ENCODE data around the gene SDHAF1. TPM values are rescaled to one million over a fixed set of nuclear protein-coding genes. Genes with fewer than 3 reads are reported as not detected.
"Not testable (repeated sequence)": the region's sequence is repeated elsewhere in the genome, so short reads cannot be mapped to it uniquely, and the experiment has no call there.

SDHAF1 gene
- total and polyA plus RNA-seq, 2 of the 8 experiments (the other 6 are each of a cell fraction or from before 2014, with no cell fraction given) = 16.0 to 21.3 TPM

DNA sequence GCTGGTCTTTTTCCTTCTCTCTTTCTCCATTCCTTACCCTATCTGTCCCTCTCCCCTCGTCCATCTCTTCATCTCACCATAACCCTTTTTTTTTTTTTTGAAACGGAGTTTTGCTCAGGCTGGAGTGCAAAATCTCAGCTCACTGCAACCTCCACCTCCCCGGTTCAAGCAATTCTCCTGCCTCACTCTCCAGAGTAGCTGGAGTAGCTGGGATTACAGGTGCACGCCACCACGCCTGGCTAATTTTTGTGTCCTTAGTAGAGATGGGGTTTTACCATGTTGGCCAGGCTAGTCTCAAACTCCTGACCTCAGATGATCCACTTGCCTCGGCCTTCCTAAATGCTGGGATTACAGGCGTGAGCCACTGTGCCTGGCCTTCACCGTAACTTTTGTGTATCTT lies 37.6 kb upstream of the SDHAF1 start:
- H4K8ac ChIP-seq (ENCODE audit: extremely low read depth, insufficient read depth, low read length); H3K79me1 ChIP-seq (ENCODE audit: low read depth, low read length); H2BK5ac ChIP-seq (ENCODE audit: low read depth, low read length); H3K4me3 ChIP-seq (ENCODE audit: extremely low read depth in 1 of 4, insufficient read depth in 2 of 4, low read depth in 3 of 4, low read length in 4 of 4); H3K56ac ChIP-seq (replicated peaks; ENCODE audit: insufficient read length, low read depth, low read length); H3K4me2 ChIP-seq (ENCODE audit: insufficient read depth in 1 of 2, low read depth in 2 of 2, low read length in 2 of 2); H3K4me1 ChIP-seq (replicated peaks in 1 of 4; ENCODE audit: control insufficient read depth in 3 of 4, insufficient read depth in 4 of 4, low read length in 3 of 4); H3K23me2 ChIP-seq (ENCODE audit: low read depth, low read length); H3K9ac ChIP-seq (replicated peaks in 1 of 4; ENCODE audit: extremely low read depth in 1 of 4, low read depth in 3 of 4, low read length in 3 of 4); H3K9me3 ChIP-seq (ENCODE audit: insufficient read depth in 2 of 2, low read depth in 1 of 2, low read length in 1 of 2); H3K27ac ChIP-seq (ENCODE audit: low read depth, low read length); H2AK5ac ChIP-seq (ENCODE audit: low read depth, low read length); H3K36me3 ChIP-seq (ENCODE audit: control insufficient read depth in 2 of 4, insufficient read depth in 4 of 4, low read length in 3 of 4); H2BK20ac ChIP-seq (ENCODE audit: low read length); H3K4ac ChIP-seq (replicated peaks; ENCODE audit: insufficient read length, low read depth, low read length); H2BK120ac ChIP-seq (replicated peaks; ENCODE audit: low read depth, low read length); H2BK12ac ChIP-seq (ENCODE audit: low read depth, low read length); H4K5ac ChIP-seq (ENCODE audit: insufficient read length, low read depth, low read length); H3K14ac ChIP-seq (ENCODE audit: insufficient read length); H3K23ac ChIP-seq (ENCODE audit: insufficient read length); DNase-seq (ENCODE audit: low read depth in 1 of 2, low spot score in 2 of 2); H4K91ac ChIP-seq (replicated peaks; ENCODE audit: insufficient read length, low read length); H2BK15ac ChIP-seq (ENCODE audit: low read length); H3K18ac ChIP-seq (ENCODE audit: extremely low read depth, low read length); FAIRE-seq; H4K20me1 ChIP-seq (replicated peaks in 1 of 2; ENCODE audit: control insufficient read depth in 1 of 2, insufficient read depth in 2 of 2, low read length in 2 of 2); H3K79me2 ChIP-seq (ENCODE audit: control insufficient read depth in 1 of 2, insufficient read depth in 2 of 2, low read length in 2 of 2); H2AFZ ChIP-seq (ENCODE audit: low read length): not testable (repeated sequence)
- POLR2A ChIA-PET (ENCODE audit: partially characterized antibody) = interaction anchor here (0.9 kb wide), 1 partner anchor 13 kb away, joined by 3 read pairs; no protein-coding TSS in a partner anchor
- WGBS, 2 experiments (ENCODE audit: extremely low coverage in 1 of 2, insufficient coverage in 1 of 2, insufficient read length in 1 of 2, insufficient replicate concordance in 2 of 2, low coverage in 1 of 2, low lambda C conversion rate in 2 of 2, missing lambda C conversion rate in 1 of 2) = 77% methylated on average over 8 of the region's 8 CpGs; no CpG with 5 or more reads in 1 of the 2 experiments
- CTCF ChIA-PET (ENCODE audit: partially characterized antibody) = interaction anchor here (1.0 to 4.1 kb wide), 5 partner anchors 8 to 84 kb away, joined by 3 to 11 read pairs (median 7); partner anchors contain the start of gene SDHAF1
- H3K27me3 ChIP-seq (replicated peaks in 1 of 4; ENCODE audit: control insufficient read depth in 3 of 4, extremely low read depth in 1 of 4, insufficient read depth in 3 of 4, low read length in 3 of 4) = peaks cover 13 to 31% (median 29%) of the 10 kb centered on the region in 4 experiments

Measured in H1 (cell line).